Astrocyte (in vitro differentiated cells and primary cell): ENCODE measurements around the gene MYOCOS.

Experiments used
- CTCF ChIP-seq: IDR thresholded peaks from 2 replicates; pipeline ENCODE4 v1.5.1; 2011; ENCODE audit warnings: low read depth, mild to moderate bottlenecking, inconsistent platforms, low read length, moderate library complexity; ENCODE audit not compliant: insufficient read depth
- EZH2 ChIP-seq: IDR thresholded peaks from 2 replicates; pipeline ENCODE4 v1.6.1; 2012; ENCODE audit warnings: mild to moderate bottlenecking, low read length, inconsistent platforms; ENCODE audit not compliant: insufficient read depth

DNA sequence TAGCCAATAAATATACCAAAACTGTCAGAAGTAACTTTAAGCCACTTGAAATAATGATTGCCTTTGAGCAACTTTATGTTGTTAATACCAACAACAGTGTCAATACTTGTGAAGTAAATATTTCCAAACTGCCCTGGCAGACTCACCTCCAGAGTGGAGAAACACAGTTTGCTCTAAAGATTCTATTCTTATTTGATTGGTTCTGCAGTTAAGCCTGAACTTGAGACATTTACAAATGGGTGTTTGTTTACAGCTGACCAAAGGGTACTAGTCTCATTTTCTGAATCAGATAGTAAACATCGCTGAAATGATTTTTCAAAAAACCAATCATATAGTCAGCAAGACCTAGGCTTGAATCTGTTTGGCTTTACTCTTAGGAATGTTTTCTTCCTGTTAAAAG, 31.8 kb downstream of the MYOCOS start:
- TF ChIP-seq CTCF (no peak), EZH2 (no peak)
